ENCODE measurements around the gene CRY2.

CRY2 gene

DNA sequence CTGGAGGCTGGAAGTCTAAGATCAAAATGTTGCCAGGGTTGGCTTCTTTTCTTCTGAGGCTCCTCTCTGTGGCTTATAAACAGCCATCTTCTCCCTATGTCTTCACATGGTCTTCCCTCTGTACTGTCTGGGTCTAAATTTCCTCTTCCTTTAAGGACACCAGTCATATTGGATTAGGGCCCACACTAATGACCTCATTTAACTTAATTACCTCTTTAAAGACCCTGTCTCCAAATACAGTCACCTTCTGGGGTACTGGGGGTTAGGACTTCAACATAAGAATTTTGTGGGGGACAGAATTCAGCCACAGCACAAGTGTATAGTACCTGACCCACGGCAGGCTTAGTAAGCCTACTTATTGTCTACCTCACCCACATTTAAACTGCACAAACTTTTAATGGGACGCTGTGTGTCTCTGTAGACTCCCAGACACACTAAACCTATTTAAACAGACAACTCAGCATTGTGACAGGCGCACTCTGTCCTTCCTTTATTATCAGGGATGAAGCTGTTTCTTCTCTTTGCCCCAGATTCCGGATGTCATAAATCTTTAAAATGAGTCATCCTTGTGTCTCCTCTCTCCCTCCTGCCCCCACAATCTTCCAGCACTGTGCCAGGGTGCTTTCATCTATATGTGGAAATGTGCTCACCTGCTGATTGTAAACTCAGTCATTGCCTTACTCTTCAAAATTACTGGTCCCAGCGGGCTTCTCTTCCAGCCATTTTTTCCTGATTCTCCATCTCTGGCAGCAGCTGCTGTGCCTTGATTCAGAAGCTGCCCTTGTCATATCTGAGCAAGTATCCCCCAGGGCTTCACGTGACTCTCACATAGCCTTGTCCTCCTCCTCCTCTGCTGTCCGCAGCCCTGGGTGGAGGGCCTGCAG is 32.8 kb downstream of the CRY2 start:
- DNase-seq (ENCODE audit: low spot score): no peak

DNA sequence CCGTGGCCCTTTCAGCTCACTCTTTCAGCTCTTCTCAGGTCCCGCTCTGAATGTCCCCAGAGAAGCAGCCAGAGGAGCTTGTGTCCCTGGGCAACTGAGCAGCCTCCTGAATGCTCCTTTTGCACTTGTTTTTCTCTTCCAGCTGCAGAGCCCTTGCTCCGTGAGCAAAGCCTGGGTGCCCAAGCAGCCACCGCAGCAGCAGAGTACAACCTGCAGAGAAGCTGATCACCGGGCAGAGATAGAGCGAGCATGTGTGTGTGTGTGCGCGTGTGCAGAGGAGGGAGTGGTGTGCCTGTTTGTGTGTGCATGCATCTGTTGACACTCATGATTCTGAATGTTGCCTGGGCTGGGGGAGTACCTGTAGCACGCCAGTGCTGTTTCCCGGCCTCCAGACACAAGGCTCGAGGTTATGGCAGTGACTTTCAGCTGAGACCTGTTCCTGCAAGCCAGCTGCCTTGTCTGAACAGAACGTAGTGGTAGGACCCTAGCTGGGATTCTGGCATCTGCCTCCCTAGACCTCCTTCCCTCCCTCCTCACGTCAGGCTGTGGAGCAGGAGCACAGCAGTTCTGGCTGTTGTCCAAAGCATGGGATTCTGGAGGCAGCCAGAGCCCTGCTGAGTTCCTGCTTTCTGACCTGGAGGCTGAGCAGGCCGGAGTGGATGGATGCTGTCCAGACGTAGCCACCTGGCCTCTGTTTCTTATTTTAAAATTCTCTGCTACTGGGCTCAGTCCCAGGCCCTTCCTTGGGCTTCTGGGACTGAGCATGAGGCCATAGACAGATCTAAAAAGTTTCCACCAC is 33.7 kb downstream of the CRY2 start:
- no peak for DNase-seq (ENCODE audit: low spot score)

DNA sequence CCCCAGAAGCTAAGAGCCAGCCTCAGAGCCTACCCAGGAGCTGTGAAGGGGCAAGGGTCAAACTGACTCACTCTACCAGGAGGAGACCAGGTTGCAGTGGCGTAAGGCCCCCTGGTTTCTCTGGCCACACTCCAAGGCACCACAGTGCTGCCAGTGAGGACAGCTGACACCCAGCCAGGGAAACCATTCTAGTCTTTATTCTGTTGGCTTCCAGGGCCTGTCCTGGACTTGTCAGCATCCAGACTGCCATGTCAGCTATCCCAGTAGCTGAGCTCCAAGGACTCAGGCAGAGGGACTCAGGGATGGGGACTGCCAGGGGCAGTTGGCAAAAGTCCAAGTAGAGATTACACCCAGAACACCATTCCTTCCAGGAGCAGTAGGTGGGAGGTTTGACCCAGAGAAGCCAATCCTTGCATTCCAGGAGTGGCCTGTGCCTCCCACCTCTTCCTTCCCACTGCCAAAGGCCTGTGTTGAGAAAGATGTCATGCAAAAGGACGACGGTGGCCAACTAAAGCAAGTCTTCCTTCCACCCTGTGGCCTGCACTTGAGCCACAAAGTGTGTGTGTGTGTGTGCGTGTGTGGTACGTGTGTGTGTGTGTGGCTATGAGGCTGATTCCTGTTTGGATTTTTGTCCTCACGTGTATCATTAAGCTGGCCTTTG is 34.6 kb downstream of the CRY2 start:
- no peak for DNase-seq (ENCODE audit: low spot score)

DNA sequence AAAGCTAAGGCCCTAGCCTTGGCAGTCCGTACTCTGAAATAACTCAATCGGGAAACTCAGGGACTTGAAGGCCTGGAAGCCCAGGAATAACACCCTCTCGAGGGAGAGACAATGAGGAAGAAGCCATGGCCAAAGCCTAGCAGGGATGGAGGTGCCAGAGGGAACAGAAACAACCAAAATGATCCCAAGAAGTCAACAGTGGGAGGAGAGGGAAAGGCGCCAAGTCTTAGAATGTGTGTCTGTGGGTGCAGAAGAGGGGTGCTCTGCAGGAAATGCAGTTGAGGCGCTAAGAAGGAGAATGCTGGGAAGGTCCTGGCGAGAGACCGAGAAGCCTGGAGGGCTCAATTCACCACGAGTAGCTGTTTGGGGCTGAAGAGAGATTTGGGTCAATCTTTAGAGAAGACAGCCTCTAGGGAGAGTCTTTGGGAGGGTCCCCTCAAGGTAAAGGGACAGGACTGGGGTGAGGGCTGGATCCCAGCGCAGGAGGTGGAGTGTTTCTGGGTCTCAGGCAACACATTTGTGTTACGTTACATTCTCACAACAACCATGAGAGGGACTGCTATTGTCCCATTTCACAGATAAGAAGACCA is 37.4 kb downstream of the CRY2 start:
- DNase-seq (ENCODE audit: low spot score): no peak

DNA sequence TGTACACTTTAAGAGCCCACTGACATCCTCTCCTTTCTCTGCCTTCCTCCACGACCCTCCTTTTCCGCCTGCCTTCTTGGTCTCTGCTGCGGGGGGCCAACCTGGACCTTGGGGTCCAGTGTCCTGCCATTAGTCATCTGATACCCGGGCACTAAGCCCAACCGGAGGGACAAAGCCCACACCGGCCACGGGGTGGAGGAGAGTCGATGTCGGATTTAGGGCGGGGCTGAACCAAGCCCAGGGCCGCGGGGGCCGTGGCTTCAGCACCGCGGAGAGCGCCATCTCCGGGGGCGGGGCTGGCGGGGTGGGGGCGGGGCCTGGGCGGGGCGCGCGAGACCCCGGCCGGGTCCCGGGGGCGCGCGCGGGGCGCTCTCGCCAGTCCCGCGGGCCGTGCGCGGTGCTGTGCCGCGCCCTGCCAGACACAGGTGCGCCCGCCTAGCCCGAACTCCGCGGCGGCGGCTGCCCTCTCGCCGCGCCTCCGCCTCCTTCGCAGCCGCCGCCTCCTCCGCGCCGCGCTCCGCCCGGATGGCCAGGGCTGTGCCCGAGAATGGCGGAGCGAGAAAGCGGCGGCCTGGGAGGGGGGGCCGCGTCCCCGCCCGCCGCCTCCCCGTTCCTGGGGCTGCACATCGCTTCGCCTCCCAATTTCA is 38.1 kb downstream of the CRY2 start, which contains the start of gene MAPK8IP1:
Gene MAPK8IP1, plus strand, starts transcription at position 378 of the 647 bp plus-strand sequence. Its CDS starts 170 bp downstream, at position 548.
- peak; percentile 89 for DNase-seq (ENCODE audit: low spot score)

DNA sequence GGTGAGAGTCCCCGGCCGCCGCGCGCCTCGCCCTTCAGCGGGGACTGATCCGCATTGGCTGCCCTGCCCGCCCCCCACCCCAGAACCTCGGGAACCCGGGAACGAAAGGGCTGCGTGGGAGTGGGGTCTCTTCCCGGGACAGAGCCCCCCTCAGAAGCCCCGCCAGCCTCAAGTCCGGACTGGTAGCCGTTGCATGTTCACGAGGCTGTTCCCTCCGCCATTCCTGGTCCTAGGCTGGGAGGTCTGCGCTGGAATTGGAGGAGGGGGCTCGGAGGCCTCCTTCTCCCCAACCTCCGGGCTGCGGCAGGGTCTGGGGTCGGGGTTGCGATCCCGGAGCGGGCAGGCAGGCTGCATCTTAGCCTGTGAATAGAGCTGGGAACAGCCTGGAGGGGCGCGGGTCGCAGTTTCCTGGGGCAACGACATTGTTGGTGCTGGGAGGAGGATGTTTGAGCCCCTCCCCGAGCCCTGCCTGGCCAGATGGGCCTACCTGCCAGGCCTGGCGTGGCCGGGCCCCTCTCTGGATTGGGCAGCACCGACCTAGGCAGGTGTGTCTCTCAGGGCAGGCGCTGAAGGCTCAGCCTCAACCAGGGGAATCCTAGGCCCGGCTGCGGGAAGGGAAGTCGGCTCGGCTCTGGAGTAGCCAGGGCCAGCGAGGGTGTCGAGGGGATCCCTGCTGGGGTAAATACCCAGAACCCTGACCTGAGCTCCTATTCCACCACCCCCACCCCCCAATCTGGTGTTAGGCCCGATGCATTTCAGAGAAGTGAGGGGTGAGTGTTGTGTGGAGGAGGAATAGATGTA is 38.8 kb downstream of the CRY2 start:
- peak; percentile 60 for DNase-seq (ENCODE audit: low spot score)

DNA sequence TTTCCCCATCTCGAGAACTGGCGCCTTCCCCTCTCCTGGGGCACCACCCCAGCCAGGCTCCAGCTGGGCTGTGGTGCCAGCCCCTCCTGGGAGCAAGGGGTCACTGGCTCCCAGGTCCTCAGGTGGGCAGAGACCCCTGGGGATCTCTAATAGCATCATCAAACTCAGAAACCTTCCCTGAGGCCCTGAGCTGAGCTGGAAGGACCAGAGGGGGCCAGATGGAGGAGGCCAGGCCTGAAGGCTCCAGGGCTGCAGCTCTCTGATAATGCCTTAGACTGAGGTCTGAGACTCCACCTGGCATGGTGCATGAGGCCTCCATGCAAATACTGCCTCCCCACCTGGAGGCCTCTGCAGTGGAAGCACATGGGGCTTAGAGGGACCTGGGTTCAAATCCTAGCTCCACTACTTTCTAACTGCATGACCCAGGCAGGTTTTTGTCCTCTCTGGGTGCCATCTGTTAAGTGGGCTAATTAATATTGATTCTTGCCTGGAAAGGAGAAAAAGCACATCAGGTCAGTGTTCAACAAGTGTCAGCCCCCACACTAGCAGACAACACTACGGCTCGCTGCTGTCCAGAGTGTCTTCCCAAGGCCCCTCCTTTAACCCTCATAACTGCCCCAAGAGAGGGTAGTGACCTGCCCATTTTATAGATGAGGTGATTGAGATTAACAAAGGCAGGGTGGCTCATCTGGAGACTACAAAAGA is 39.7 kb downstream of the CRY2 start:
- DNase-seq (ENCODE audit: low spot score): no peak

DNA sequence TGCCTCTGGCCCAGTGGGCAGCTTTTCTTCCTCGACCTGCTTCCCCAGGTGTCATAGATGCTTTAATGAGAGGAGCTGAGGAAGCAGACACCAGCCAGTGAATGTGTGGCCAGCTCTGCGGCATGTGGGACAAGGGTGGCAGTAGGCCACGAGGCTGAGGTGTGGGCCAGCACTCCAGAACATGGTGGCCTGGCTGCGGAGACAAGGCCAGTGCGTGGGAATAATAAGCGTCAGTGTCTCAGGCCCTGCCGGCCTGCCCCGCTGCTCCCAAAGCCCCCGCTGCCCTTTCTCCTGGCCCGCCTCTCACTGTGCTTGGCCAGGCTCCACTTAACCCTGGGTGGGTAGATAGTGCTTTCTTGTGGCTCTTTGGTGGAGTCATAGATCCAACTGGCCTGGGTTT is 40.3 kb downstream of the CRY2 start:
- DNase-seq (ENCODE audit: low spot score): no peak

DNA sequence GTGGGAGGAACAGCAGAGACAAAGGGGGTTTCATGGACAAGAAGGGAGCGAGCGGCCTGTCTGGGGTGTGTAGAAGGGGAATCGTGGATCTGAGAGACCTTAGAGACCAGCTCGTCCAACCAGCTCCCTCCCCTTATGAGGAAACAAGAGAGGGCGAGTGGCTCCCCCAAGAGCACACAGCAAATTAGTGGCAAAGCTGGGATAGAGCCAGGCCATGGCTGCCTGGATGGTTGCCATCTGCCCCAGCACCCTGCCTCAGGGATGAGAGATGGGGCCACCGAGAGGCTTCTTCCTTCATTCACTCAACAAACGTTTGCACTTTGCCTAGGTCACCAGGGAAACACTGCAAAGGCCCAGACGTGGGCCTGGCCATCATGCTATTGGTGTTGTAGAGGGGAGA is 42.3 kb downstream of the CRY2 start:
- DNase-seq (ENCODE audit: low spot score): no peak

DNA sequence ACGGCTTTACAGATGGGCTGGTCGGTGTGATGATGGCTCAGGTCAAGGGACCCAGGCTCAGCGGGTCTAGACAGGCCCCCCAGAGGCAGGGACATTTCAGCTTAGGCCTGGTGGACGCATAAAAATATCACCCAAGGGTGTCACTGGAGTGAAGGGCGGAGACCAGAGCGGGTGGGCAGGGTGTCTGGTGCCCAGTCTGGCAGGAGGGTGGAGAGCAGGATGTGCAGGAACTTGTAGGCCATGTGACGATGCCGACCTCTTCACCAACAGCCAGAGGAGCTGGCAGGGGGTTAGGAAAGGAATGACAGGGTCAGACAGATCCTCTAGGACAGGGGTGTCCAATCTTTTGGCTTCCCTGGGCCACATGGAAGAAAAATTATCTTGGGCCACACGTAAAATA is 42.7 kb downstream of the CRY2 start:
- no peak for DNase-seq (ENCODE audit: low spot score)

DNA sequence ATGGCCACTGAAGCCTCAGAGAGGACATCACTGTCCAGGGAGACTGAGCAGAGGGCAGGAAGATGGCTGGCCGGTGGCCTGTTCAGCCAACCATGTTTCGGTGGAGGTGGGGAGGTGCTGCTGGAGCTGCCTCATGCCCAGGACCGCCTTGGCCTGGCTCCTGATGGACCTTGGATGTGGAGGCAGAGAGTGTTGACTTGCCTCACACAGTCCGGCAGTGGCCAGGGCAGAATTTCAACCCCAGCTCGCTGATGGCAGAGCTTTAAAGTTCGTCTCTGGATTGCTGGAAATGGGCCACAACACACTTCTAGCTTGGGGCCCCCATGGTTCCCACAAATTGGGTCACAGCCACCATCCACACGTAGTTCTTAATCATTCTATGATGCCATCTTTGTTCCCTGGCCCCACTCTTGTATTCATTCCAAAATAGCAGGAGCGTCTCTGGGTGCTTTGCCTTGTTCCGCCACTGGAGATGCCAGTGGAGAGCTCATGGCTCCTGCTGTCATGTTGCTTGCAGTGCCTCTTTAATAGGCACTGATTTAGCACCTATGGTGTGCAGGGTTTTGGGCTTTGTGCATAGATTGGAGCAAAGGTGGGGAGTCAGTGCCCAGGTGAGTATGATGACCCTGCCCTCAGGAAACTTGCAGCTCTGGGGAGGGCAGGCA is 43.7 kb downstream of the CRY2 start:
- no peak for DNase-seq (ENCODE audit: low spot score)

DNA sequence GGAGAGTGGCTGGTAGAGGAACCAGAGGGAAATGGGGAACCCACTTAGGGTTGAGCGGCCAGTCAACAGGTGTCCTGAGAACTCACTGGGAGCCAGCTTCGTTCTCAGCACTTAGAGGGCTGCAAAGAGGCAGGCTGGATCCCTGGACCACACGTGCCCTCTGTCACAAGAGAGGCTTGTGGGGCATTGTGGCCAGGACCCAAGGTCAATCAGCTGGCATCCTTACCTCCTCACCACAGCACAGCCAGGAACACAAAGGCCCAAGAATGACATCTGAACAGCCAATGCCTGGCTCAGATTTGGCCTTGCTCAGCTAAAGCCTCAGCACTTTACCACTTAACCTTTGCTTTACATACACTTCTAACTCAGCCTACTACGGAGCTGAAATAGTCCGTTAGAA is 45.6 kb downstream of the CRY2 start:
- DNase-seq (ENCODE audit: low spot score): no peak

DNA sequence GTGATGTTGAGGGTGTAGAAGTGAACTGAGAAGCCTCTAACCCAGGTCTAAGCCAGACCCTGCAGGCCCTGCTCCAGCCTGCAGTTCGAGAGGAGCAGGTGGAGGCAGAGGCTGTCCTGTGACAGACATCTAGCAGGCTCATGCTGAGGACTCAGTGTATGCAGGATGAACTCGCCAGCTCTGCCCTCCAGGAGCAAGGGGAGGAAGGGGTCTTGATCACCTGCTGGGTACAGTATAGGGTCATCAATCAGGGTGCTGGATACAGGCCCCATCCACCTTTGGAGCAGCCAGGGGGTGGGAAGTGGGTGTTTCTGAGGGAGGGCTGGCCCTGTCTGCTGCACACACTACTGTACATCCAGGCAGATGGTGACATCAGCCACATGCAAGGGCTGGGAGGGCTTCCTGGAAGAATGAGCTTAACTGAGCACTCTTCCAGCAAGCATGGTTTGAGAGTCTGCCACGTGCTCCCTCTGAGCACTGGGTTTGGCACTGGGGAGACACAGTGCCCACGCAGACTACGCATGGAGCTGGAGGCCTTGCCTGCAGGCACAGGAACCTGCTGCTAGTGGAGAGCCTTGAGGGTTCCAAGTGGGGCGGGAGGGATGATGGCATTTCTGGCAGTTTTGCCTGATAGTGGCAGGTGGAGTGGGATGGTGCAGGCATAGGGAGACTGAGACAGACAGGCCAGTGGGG is 47.4 kb downstream of the CRY2 start:
- DNase-seq (ENCODE audit: low spot score): no peak

DNA sequence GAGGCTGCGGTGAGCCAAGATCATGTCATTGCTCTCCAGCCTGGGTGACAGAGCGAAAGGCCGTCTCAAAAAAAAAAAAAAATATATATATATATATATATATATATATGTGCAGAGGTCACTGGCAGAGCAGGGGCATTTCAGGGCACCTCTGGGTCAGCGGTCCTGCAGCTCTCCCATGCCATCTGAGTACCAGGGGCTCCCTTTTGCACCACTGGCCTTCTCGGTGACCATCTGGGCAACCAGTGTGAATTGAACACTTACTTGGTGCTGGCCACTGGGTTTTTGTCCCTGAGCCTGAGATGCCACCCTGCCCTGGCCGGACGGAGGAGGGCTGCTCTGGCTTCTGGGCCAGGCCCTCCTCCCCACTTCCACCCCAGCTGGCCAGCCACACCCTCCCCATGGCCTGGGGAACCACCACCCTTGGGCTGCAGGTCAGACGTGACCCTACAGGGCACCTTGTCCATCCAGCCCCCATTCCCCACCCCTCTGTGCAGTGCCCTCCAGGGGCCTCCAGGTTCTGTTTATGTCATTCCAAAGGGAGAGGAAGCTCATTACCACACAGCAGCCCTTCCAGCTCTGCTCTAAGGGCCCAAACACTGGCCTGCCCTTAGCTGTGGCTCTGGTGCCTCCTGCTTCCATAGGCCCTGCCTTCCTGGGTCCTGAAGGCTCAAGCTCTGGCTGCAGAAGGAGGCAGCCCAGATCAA is 48.4 kb downstream of the CRY2 start:
- no peak for DNase-seq (ENCODE audit: low spot score)

DNA sequence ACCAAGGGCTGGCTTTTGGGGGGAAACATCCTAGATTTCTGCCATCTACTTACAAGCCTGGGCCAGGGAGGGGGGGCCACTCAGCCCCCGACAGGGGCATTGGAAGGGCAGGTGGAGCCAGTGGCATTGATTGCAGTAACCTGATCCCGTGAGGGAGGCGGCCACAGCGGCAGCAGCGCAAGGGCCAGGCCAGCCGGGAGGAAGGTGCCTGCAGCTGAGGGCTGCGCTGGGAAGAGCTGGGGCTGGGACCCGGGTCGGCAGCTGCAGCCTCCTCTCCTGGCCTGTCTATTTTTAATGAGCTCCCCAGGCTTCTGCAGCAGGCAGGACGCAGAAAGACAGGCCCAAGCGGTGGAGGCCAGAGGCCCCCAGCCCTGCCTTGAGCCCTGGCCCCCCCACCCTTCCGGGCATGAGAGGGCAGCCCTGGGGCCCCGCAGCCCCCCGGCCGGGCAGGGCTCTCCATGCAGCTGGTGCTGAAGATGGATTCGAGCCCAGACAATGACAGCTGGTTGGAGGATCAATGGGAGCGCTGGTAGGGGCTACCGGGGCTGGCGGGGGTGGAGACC is 49.2 kb downstream of the CRY2 start:
- DNase-seq (ENCODE audit: low spot score): peak; percentile 80

DNA sequence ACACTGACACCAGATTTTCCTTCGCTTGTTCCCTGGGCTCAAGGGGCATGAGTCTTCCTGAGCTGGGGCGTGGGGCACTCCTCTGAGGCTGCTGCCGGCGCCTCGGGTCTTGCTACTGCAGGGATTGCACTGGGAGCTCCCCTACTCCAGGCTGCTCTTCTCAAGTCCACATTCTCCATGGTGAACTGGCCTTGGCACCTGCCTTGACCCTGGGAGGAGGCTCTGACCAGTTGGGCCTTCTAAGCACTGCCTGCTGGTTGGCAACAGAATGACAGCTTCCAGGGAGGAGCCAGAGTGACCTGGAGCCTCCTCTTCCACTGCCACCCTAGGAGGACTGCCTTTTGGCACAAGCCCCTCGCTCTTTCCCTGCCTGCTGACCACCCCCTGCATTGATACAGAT is 50.3 kb downstream of the CRY2 start:
- DNase-seq (ENCODE audit: low spot score): no peak

DNA sequence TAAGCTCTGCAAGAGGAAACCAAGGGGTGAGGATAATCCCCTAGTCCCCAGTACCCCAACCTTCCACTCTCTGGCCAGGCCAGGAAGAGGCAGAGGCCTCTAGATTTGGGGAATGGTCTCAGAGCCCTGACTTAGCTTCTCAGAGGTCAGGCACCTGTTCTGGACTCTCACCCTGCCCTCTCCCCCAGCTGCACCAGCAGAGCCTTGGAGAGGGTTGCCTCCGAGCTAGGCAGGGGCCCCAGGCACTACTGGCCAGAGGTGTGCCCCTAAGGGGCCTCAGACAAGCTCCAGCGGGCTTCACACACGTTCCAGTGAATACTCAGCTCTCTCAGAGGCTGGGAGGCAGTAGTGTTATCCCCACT is 51.8 kb downstream of the CRY2 start:
- DNase-seq (ENCODE audit: low spot score): no peak
